Activated naive CD4-positive, alpha-beta T cell treated with anti-CD3 and anti-CD28 coated beads, Interleukin-2, amount 50 U/mL, for 24 hours (primary cell): ENCODE results near the gene MSI2.
A peak's percentile ranks its signal among the peaks of the same experiment; 100 is the strongest.

Experiments
- H3K27ac Mint-ChIP-seq: one replicate; pipeline ENCODE4 v1.8.0; 2021; ENCODE audit warnings: mild to moderate bottlenecking, mixed read lengths
- H3K27me3 Mint-ChIP-seq: one replicate; pipeline ENCODE4 v1.8.0; 2021; ENCODE audit warnings: mixed read lengths
- H3K36me3 Mint-ChIP-seq: one replicate; pipeline ENCODE4 v1.8.0; 2021; ENCODE audit warnings: mixed read lengths
- H3K4me1 Mint-ChIP-seq: one replicate; pipeline ENCODE4 v1.8.0; 2021; ENCODE audit warnings: mixed read lengths
- H3K4me3 Mint-ChIP-seq: one replicate; pipeline ENCODE4 v1.8.0; 2021; ENCODE audit warnings: mild to moderate bottlenecking, mixed read lengths
- H3K9me3 Mint-ChIP-seq: one replicate; pipeline ENCODE4 v1.8.0; 2021; ENCODE audit warnings: mixed read lengths

Gene MSI2

GRCh38 chr17:57595426-57595825 lies 339.1 kb downstream of the MSI2 start:
- H3K4me1 Mint-ChIP-seq, result peaks cover 29% of the 10 kb centered on the region
- H3K9me3 Mint-ChIP-seq, result no peaks in the 10 kb centered on the region
- no peaks in the 10 kb centered on the region for H3K27me3 Mint-ChIP-seq
- H3K4me3 Mint-ChIP-seq, result no peak overlapping the region
- H3K27ac Mint-ChIP-seq, result no peak overlapping the region
- peaks cover 3% of the 10 kb centered on the region for H3K36me3 Mint-ChIP-seq

DNA sequence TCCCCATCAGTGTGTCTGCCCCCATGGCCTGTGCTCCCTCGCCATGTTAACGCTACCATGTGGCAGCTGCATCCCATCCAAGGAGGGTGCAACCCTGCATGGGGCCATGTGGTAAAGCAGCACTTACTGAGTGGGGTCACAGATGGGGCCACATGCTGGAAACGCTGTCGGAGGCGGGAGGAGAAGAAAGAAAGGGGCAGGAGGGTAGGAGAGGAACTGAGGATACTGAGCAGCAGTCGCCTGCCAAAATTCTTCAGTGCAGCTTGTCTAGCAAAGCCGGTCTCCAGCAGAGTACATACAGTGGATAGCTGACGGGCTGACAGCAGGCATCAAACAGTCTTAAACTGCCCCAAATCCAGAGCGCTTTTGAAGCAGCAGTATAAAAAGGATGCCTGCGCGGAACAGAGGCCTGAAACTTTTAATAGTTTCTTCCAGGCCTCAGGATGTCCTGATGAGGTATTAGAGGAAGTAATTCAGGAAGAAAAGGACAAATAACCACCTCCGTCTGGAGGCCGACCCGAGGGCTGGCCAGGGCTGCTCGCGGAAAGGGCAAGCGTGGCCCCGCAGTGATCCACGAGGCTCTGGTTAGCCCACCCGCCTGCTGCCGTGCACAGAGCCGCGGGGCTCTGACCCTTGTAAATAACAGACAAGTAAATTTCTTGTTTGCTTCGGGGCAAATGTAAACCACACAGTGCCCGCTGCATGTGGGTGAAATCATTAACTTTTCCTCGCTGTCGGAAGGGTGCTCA lies 339.8 kb downstream of the MSI2 start:
- H3K27me3 Mint-ChIP-seq, result no peaks in the 10 kb centered on the region
- H3K4me3 Mint-ChIP-seq, result no peak overlapping the region
- peak overlapping the region; percentile 35 for H3K27ac Mint-ChIP-seq
- H3K9me3 Mint-ChIP-seq, result no peaks in the 10 kb centered on the region
- peaks cover 36% of the 10 kb centered on the region for H3K4me1 Mint-ChIP-seq
- H3K36me3 Mint-ChIP-seq, result peaks cover 3% of the 10 kb centered on the region

- H3K4me1 Mint-ChIP-seq, result peaks cover 46% of the 10 kb centered on the region
- no peak overlapping the region for H3K27ac Mint-ChIP-seq
These were observed 340.8 kb downstream of the MSI2 start for GRCh38 chr17:57597101-57597500.

DNA sequence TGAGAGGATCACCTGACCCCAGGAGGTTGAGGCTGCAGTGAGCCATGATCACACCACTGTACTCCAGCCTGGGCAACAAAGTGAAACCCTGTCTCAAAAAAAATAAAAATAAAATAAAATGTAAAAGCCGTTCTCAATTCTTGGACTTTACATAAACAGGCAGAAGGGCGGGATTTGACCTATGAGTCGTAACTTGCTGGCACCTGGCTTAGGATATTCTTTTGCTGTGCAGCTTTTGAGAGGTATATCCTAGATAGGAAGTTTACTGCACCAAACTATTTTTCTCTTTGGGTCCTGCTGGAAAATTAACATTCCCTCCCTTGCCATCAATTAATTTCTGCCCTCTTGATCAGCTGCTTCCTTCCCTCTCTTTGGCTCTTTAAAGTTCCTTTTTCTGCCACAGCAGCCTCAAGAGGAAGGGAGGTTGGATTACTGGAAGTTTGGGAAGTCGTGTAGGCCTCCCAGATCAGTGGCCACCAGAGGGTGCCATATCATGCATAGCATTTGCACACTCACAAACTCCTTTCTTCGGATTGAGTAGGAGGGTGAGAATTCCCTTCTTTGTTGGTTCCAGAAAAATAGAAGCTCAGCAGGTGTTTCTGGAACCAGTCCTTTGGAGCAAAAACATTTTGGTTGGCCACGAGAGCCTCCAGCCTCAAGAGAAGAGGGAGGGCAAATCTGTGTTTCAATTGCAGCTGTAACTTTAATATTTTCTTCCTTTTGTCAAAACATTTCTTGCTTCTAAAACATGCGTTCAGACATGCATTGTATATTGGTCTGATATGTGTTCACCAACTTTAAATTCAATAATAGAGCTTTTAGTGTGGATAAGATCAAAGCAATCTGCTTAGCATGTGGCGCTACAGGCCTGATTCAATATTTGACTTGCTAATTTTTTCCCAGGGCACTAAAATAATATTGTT lies 341.5 kb downstream of the MSI2 start:
- Mint-ChIP-seq H3K36me3 (peaks cover 3% of the 10 kb centered on the region), H3K27me3 (no peaks in the 10 kb centered on the region), H3K9me3 (no peaks in the 10 kb centered on the region), H3K4me3 (no peak overlapping the region), H3K4me1 (peaks cover 53% of the 10 kb centered on the region), H3K27ac (peak overlapping the region; percentile 71)

More at GRCh38 chr17:57597101-57597500, 340.8 kb downstream of the MSI2 start:
- no peaks in the 10 kb centered on the region for H3K9me3 Mint-ChIP-seq
- no peak overlapping the region for H3K4me3 Mint-ChIP-seq
- H3K36me3 Mint-ChIP-seq, result peaks cover 3% of the 10 kb centered on the region
- no peaks in the 10 kb centered on the region for H3K27me3 Mint-ChIP-seq

- Mint-ChIP-seq H3K27me3 (no peaks in the 10 kb centered on the region), H3K4me1 (peaks cover 69% of the 10 kb centered on the region), H3K36me3 (no peaks in the 10 kb centered on the region), H3K4me3 (peak overlapping the region; percentile 56), H3K9me3 (no peaks in the 10 kb centered on the region), H3K27ac (peak overlapping the region; percentile 93)
These were observed 343.1 kb downstream of the MSI2 start for GRCh38 chr17:57599271-57600045.

- Mint-ChIP-seq H3K27me3 (no peaks in the 10 kb centered on the region), H3K4me3 (peak overlapping the region; percentile 38), H3K4me1 (peaks cover 75% of the 10 kb centered on the region), H3K9me3 (no peaks in the 10 kb centered on the region), H3K36me3 (no peaks in the 10 kb centered on the region), H3K27ac (peak overlapping the region; percentile 93)
These were observed 343.8 kb downstream of the MSI2 start for GRCh38 chr17:57600074-57600473.

DNA sequence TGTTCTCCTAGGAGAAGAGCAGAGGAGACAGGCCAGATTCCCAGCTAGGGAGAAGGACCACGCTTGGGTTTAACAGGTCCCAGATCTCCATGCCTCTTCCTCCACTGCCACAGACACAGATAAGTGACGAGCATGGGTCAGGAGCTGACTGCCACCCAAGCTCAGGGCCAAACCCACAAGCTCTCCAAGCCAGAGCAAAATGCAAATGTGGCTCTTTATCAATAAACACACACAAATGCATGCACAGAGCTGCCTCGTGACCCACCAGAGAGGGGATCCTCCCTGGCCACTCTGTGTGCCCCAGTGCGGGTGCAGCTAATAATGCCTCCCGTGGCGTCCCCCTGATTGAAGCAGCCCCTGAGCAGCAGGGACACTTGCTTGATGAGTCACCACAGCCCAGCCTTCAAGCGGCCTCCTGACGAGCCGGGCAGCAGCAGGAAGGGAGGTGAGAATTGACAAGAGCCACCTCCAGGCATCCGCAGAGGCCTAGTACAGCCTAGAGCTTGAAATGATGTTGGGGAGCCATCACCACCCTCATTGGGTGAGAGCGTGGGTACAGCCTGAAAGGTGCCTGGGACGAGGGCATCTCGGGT lies 344.9 kb downstream of the MSI2 start:
- H3K27me3 Mint-ChIP-seq, result no peaks in the 10 kb centered on the region
- peak overlapping the region; percentile 36 for H3K27ac Mint-ChIP-seq
- H3K4me3 Mint-ChIP-seq, result peak overlapping the region; percentile 1

GRCh38 chr17:57602896-57603295 lies 346.6 kb downstream of the MSI2 start:
- H3K9me3 Mint-ChIP-seq, result no peaks in the 10 kb centered on the region
- H3K36me3 Mint-ChIP-seq, result no peaks in the 10 kb centered on the region
- peaks cover 97% of the 10 kb centered on the region for H3K4me1 Mint-ChIP-seq
- H3K27ac Mint-ChIP-seq, result no peak overlapping the region
- H3K4me3 Mint-ChIP-seq, result no peak overlapping the region
- H3K27me3 Mint-ChIP-seq, result no peaks in the 10 kb centered on the region

More for the DNA sequence above, 344.9 kb downstream of the MSI2 start:
- no peaks in the 10 kb centered on the region for H3K9me3 Mint-ChIP-seq
- peaks cover 87% of the 10 kb centered on the region for H3K4me1 Mint-ChIP-seq
- H3K36me3 Mint-ChIP-seq, result no peaks in the 10 kb centered on the region

GRCh38 chr17:57603546-57603945 lies 347.2 kb downstream of the MSI2 start:
- H3K27me3 Mint-ChIP-seq, result no peaks in the 10 kb centered on the region
- H3K36me3 Mint-ChIP-seq, result no peaks in the 10 kb centered on the region
- H3K27ac Mint-ChIP-seq, result peak overlapping the region; percentile 93
- no peaks in the 10 kb centered on the region for H3K9me3 Mint-ChIP-seq
- peak overlapping the region; percentile 78 for H3K4me3 Mint-ChIP-seq
- peaks cover 93% of the 10 kb centered on the region for H3K4me1 Mint-ChIP-seq

DNA sequence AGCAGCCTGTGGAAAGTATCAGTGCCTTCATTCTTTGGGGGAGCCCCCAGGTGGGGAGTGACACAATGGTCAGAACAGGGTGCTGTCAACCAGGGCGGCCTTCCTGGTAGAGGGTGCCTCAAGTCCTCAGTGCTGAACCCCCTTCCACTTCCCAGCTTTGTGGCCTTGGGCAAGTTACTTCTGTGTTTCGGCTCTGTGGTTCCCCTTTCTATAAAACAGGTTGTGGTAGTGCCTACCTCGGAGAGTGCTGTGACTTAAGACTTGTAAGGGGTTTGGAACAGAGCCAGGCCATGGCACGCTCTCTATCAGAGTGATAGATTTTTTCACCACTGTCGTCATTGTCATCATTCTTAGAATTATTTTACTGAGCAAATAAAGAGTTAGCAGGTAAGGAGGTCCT lies 347.7 kb downstream of the MSI2 start:
- Mint-ChIP-seq H3K27ac (peak overlapping the region; percentile 93), H3K4me3 (peak overlapping the region; percentile 78), H3K27me3 (no peaks in the 10 kb centered on the region), H3K4me1 (peaks cover 90% of the 10 kb centered on the region), H3K9me3 (no peaks in the 10 kb centered on the region), H3K36me3 (no peaks in the 10 kb centered on the region)

DNA sequence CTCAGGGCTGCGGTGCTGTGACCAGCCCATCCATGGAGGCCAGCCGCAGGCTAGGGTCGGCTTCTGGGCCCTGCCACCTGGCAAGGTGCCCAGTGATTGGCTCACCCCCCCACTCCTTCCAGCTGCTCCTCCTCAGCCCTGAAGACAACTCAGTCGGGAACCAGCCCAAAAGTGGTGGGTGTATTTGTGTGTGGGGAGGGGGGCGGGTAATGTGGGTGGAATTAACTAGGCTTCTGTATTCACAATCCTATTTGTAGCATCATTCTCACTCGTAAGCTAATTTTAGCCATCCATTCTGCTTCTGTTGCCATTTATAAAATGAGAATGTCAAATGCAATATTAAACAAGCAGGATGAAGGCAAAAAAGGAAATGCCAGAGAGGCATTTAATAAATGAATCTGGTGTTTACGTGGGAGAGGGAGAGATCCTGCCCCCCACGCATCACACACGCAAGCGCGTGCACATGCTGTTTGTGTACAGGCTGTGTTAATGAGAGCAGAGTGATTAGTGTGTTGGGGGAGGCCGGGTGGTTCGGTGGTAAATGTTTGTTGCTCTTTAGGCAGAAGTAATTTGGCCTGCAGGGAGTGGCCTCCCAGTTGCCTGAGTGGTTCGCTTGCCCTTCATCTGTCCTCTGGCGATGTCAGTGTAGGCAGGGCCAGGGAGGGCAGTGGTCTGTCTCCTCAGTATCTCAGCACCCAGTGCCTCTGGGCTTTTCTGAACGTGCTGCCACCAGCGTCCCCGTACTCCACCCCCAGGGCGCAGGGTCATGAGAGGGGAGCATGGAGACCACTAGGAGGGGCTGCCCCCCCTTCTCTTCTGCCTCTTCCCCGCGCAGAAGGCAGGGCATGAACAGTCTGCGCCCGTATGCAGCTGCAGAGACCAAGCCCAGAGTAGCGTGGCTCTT lies 348.7 kb downstream of the MSI2 start:
- Mint-ChIP-seq H3K4me1 (peaks cover 84% of the 10 kb centered on the region), H3K4me3 (peak overlapping the region; percentile 78)

DNA sequence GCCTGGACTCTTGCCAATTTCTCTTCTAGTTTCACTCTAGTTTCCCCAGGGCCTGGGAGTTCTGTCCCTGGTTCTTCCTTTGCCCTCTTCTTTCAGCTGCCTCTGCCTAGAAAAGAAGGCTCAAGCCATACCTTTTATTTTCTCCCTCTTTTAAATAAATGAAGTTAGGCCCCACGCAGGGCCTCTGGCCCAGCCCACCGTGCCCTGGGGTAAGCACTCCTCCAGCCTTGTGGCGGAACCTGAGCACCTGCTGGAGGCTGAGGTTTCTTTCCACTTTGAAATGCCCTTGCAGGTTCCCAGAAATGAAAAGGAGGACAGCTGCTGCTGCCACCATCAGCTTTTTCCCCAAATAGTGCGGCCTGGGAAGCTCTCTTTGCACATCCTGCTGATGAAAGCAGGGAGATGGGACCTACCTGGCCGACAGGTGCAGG lies 349.4 kb downstream of the MSI2 start:
- peak overlapping the region; percentile 76 for H3K4me3 Mint-ChIP-seq
- H3K36me3 Mint-ChIP-seq, result peaks cover 2% of the 10 kb centered on the region
- H3K9me3 Mint-ChIP-seq, result no peaks in the 10 kb centered on the region
- peaks cover 78% of the 10 kb centered on the region for H3K4me1 Mint-ChIP-seq
- H3K27me3 Mint-ChIP-seq, result no peaks in the 10 kb centered on the region
- peak overlapping the region; percentile 88 for H3K27ac Mint-ChIP-seq

More for the DNA sequence above, 348.7 kb downstream of the MSI2 start:
- peaks cover 2% of the 10 kb centered on the region for H3K36me3 Mint-ChIP-seq
- H3K27ac Mint-ChIP-seq, result peak overlapping the region; percentile 85
- no peaks in the 10 kb centered on the region for H3K27me3 Mint-ChIP-seq
- no peaks in the 10 kb centered on the region for H3K9me3 Mint-ChIP-seq

GRCh38 chr17:57606111-57606875 lies 350.0 kb downstream of the MSI2 start:
- Mint-ChIP-seq H3K4me1 (peaks cover 72% of the 10 kb centered on the region), H3K36me3 (peaks cover 2% of the 10 kb centered on the region), H3K9me3 (no peaks in the 10 kb centered on the region), H3K27ac (peak overlapping the region; percentile 88), H3K27me3 (no peaks in the 10 kb centered on the region), H3K4me3 (peak overlapping the region; percentile 76)
